ENCODE measurements around the gene INHBB.

INHBB gene

GRCh38 chr2:120399889-120400240 lies 53.9 kb downstream of the INHBB start:
- DNase-seq = no peak

GRCh38 chr2:120400551-120400950 lies 54.6 kb downstream of the INHBB start:
- DNase-seq = no peak
